Measurements from ENCODE around the gene RHEB.
"Not testable (repeated sequence)": the region's sequence is repeated elsewhere in the genome, so short reads cannot be mapped to it uniquely, and the experiment has no call there.

RHEB gene

GRCh38 chr7:151540146-151540545 lies 20.5 kb upstream of the RHEB start:
- Histone ChIP-seq H3K9me3 (ENCODE audit: insufficient read depth, low read length, severe bottlenecking) (no peaks in the 10 kb centered on the region), H2AFZ (ENCODE audit: low read depth, low read length) (no peak overlapping the region), H4K20me1 (ENCODE audit: insufficient read depth, low read length) (no peaks in the 10 kb centered on the region), H3K79me2 (ENCODE audit: insufficient read depth, low read length) (no peaks in the 10 kb centered on the region), H3K4me2 (ENCODE audit: insufficient read depth, low read length) (no peak overlapping the region), H3K27me3 (ENCODE audit: insufficient read depth, low read length, poor library complexity) (peaks cover 13% of the 10 kb centered on the region), H3K4me1 (ENCODE audit: insufficient read depth, low read length) (no peaks in the 10 kb centered on the region), H3K4me3 (ENCODE audit: low read depth in 1 of 2, low read length in 2 of 2) (no peak overlapping the region), H3K27ac (ENCODE audit: low read length) (no peak overlapping the region), H3K9ac (ENCODE audit: low read depth, low read length) (no peak overlapping the region), H3K36me3 (ENCODE audit: insufficient read depth, low read length) (no peaks in the 10 kb centered on the region)
- ATAC-seq (ENCODE audit: insufficient read depth, low read depth) (no peak), DNase-seq (no peak)
- TF ChIP-seq EZH2 (IDR thresholded peaks at IDR 0.05; ENCODE audit: borderline replicate concordance, low read depth, low read length, severe bottlenecking) = no peak
- no peak for TF ChIP-seq CTCF (IDR thresholded peaks at IDR 0.05; ENCODE audit: borderline replicate concordance, extremely low read depth, low read length, poor library complexity, severe bottlenecking)

GRCh38 chr7:151539088-151539671 lies 19.5 kb upstream of the RHEB start:
- ATAC-seq (ENCODE audit: insufficient read depth, low read depth) (no peak), DNase-seq (no peak)
- no peaks in the 10 kb centered on the region for H3K4me1 ChIP-seq (ENCODE audit: insufficient read depth, low read length)
- H3K79me2 ChIP-seq (ENCODE audit: insufficient read depth, low read length) = no peaks in the 10 kb centered on the region
- TF ChIP-seq EZH2 (IDR thresholded peaks at IDR 0.05; ENCODE audit: borderline replicate concordance, low read depth, low read length, severe bottlenecking) = no peak
- TF ChIP-seq CTCF (IDR thresholded peaks at IDR 0.05; ENCODE audit: borderline replicate concordance, extremely low read depth, low read length, poor library complexity, severe bottlenecking) = no peak
- no peak overlapping the region for H3K27ac ChIP-seq (ENCODE audit: low read length)
- no peak overlapping the region for H3K9ac ChIP-seq (ENCODE audit: low read depth, low read length)
- no peaks in the 10 kb centered on the region for H3K36me3 ChIP-seq (ENCODE audit: insufficient read depth, low read length)
- no peak overlapping the region for H3K4me2 ChIP-seq (ENCODE audit: insufficient read depth, low read length)
- H3K27me3 ChIP-seq (ENCODE audit: insufficient read depth, low read length, poor library complexity) = peaks cover 13% of the 10 kb centered on the region
- H3K4me3 ChIP-seq (ENCODE audit: low read depth in 1 of 2, low read length in 2 of 2) = no peak overlapping the region
- H2AFZ ChIP-seq (ENCODE audit: low read depth, low read length) = no peak overlapping the region
- H4K20me1 ChIP-seq (ENCODE audit: insufficient read depth, low read length) = no peaks in the 10 kb centered on the region
- H3K9me3 ChIP-seq (ENCODE audit: insufficient read depth, low read length, severe bottlenecking) = no peaks in the 10 kb centered on the region

GRCh38 chr7:151537818-151538561 lies 18.3 kb upstream of the RHEB start:
- Histone ChIP-seq H4K20me1 (ENCODE audit: insufficient read depth, low read length) (no peaks in the 10 kb centered on the region), H2AFZ (ENCODE audit: low read depth, low read length) (no peak overlapping the region), H3K9me3 (ENCODE audit: insufficient read depth, low read length, severe bottlenecking) (no peaks in the 10 kb centered on the region), H3K9ac (ENCODE audit: low read depth, low read length) (no peak overlapping the region), H3K4me1 (ENCODE audit: insufficient read depth, low read length) (no peaks in the 10 kb centered on the region), H3K27me3 (ENCODE audit: insufficient read depth, low read length, poor library complexity) (peaks cover 9% of the 10 kb centered on the region), H3K79me2 (ENCODE audit: insufficient read depth, low read length) (no peaks in the 10 kb centered on the region), H3K4me2 (ENCODE audit: insufficient read depth, low read length) (no peak overlapping the region), H3K36me3 (ENCODE audit: insufficient read depth, low read length) (no peaks in the 10 kb centered on the region), H3K27ac (ENCODE audit: low read length) (no peak overlapping the region), H3K4me3 (ENCODE audit: low read depth in 1 of 2, low read length in 2 of 2) (no peak overlapping the region)
- TF ChIP-seq CTCF (IDR thresholded peaks at IDR 0.05; ENCODE audit: borderline replicate concordance, extremely low read depth, low read length, poor library complexity, severe bottlenecking) = no peak
- TF ChIP-seq EZH2 (IDR thresholded peaks at IDR 0.05; ENCODE audit: borderline replicate concordance, low read depth, low read length, severe bottlenecking) = no peak
- no peak for ATAC-seq (ENCODE audit: insufficient read depth, low read depth)
- no peak for DNase-seq

GRCh38 chr7:151536178-151536577 lies 16.5 kb upstream of the RHEB start:
- not testable (repeated sequence) for H3K4me2 ChIP-seq (ENCODE audit: insufficient read depth, low read length); ATAC-seq (ENCODE audit: insufficient read depth, low read depth); H3K9me3 ChIP-seq (ENCODE audit: insufficient read depth, low read length, severe bottlenecking); H3K4me3 ChIP-seq (ENCODE audit: low read depth in 1 of 2, low read length in 2 of 2); H2AFZ ChIP-seq (ENCODE audit: low read depth, low read length); H3K27me3 ChIP-seq (ENCODE audit: insufficient read depth, low read length, poor library complexity); H3K36me3 ChIP-seq (ENCODE audit: insufficient read depth, low read length); H3K4me1 ChIP-seq (ENCODE audit: insufficient read depth, low read length); H4K20me1 ChIP-seq (ENCODE audit: insufficient read depth, low read length); H3K9ac ChIP-seq (ENCODE audit: low read depth, low read length); DNase-seq; H3K79me2 ChIP-seq (ENCODE audit: insufficient read depth, low read length); H3K27ac ChIP-seq (ENCODE audit: low read length)
